Dedifferentiated amniotic fluid mesenchymal stem cell (primary cell): ENCODE results near the gene ABCA8.
"Not testable (repeated sequence)": the region's sequence is repeated elsewhere in the genome, so short reads cannot be mapped to it uniquely, and the experiment has no call there.

Source experiments
- DNase-seq: peaks from one replicate; pipeline ENCODE4 v3.0.0-alpha.2; 2016; ENCODE audit errors: extremely low spot score

Gene ABCA8

GRCh38 chr17:68830313-68830712, 124.9 kb downstream of the ABCA8 start:
- DNase-seq: no peak

GRCh38 chr17:68829211-68829610, 126.0 kb downstream of the ABCA8 start:
- no peak for DNase-seq

DNA sequence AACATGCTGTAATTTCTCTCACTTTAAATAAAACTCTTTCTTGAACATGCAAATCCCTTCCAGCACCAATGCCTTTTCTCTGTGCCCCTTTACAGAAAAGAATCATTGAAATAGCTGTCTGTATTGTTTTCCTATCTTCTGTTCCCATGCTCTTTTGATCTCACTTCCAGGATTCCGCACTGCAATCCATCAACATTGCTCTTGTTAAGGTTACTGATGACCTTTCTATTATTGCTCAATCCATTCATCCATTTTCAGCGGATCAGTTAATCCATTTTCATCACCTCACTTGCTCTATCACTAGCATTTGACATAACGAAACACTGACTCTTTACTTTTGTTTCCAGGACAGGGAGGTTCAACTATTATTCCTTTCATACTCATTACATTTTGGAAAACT, 130.5 kb downstream of the ABCA8 start:
- no peak for DNase-seq

DNA sequence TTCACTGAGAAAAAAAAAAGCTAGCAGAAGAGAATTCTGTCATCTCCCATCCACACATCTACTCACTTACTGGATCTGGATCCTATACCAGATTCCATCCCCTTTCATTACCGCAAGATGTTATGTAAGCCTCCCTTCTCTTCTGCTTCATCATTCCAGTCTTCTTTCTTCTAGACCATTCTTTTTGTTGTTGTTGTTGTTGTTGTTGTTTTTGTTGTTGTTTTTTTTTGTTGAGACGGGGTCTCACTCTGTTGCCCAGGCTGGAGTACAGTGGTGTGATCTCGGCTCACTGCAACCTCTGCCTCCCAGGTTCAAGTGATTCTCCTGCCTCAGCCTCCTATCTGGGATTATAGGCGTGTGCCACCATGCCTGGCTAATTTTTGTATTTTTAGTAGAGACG, 131.0 kb downstream of the ABCA8 start:
- not testable (repeated sequence) for DNase-seq

DNA sequence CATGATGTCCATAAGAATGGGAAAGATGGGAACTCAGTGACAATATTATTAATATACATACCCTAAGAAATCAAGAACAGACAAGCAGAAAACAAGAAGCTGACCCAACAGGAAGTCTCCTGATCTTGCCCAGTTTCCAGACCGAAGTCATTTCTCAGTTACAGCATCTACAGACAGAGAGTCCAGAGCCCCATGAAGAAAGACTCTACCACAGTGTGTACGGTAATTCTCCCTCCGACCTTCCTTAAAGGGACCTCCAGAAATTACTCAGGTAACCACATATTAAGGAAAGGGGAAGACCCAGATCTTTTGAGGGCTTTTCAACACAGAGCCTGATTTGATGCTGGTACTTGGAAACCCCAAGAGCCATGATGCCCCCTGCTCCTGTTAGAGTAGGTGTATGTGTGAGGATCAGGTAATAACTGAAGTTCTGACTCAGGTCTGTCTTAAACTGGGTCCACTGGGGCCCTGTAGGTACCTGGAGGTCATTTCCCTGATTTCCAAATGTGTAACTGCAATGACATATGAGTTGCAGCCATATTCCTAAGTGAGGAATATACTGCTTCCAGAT, 132.4 kb downstream of the ABCA8 start:
- DNase-seq: no peak

DNA sequence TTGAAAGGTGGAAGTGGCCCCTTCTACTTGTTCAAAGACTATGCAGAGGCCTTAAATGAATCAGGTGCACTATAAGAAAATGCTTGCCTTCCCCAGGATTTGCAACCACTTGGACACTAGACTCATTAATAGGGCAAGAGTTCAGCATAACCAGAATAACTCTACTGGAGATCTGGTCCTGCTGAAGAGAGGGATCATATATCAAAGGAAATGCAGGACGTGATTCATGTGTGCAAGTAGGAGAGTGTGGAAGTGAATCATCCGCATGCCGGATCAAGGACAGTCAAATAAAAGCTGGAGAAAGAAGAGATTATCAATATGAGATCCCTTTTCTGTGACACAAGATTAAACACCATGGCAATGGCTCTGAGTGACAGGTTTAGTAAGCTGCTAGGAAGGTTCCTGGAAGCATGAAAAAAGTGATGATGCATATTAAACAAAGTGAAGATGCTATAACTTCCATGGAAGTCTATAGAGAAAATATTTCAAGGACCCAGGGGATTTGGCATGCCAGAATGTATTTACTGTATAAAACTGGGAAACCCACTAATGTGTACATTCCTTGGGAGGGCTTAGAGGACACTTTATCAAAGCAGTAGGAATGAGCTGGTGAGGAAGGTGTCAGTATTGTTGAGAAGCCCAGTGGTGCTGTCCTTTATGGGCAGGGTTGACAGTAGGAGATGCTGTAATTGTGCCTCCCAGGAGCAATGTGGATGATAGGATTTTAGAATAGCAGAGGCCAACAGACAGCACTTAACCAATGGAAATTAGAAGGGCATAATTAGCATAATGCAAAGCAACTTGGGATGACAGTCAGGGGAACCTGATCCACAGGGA, 133.1 kb downstream of the ABCA8 start:
- peak; percentile 23 for DNase-seq

DNA sequence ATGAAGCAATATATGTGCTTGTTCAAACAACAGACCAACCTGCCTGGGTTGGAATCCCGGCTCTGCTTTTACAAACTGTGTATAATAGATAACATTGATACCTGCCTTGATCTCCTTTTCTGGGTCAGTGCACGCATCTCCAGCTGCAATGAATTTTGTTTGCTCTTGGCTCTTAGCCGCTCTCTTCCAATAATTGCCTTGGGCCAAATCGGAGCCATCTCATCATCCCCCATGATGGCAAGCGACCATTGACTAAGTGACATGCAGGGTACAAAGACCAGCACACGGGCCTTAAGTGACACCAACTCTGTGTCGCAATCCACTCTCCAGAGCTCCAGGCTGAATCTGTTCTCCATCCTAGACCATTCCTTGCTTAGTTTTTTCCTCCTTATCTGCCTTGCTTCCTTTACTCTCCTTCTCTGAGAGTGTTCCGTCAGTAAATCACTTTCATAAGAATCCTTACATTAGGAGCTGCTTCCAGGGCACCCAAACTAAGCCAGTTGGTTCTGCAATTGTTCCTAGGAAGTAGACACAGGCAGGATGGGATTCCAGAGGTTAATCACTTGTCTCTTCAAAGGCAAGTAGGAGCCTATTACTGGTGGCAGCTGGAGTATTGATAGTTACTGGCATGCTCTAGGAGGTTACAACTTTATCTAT, 134.2 kb downstream of the ABCA8 start:
- no peak for DNase-seq

GRCh38 chr17:68820476-68820824, 134.7 kb downstream of the ABCA8 start:
- no peak for DNase-seq

DNA sequence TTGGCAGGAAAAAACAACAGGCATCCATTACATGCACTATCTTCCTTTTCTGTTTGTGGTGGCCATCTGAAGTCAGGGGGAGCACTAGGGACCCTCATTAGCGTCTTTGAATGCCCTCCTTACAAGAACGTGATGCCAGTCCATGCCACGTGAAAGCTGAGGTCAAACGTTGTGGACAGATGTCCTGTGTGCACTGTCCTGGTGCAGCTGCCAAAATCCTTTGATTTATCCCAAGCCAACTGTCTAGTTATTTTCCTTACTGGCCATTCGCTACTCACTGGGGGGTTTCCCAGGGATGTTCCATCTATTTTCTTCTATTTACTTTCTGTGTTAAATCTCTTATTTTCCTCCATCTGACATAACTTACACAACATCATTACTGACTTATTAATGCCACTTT, 135.7 kb downstream of the ABCA8 start:
- DNase-seq: no peak
